Karpas-422 (cell line): ENCODE data around the gene HECTD2. TPM values are rescaled to one million over a fixed set of nuclear protein-coding genes. Genes with fewer than 3 reads are reported as not detected.

Experiments
- DNase-seq: peaks from one replicate; pipeline ENCODE4 v3.0.0-alpha.2; 2015
- H2AFZ ChIP-seq: fragments of 200-600 bp; sonication (generic); 2 replicates; pipeline ENCODE4 v1.6.1; 2014; ENCODE audit warnings: antibody characterized with exemption, low read length, mixed read lengths
- H3K27ac ChIP-seq: fragments of 200-600 bp; sonication (generic); 2 replicates; pipeline ENCODE4 v1.5.1; 2014; ENCODE audit warnings: mild to moderate bottlenecking, low read length, moderate library complexity
- H3K27me3 ChIP-seq: fragments of 200-600 bp; sonication (generic); 2 replicates; pipeline ENCODE4 v1.6.1; 2014; ENCODE audit warnings: low read length, mixed read lengths
- H3K36me3 ChIP-seq: fragments of 200-600 bp; sonication (generic); 2 replicates; pipeline ENCODE4 v1.6.1; 2014; ENCODE audit warnings: low read length, mixed read lengths; ENCODE audit not compliant: insufficient read depth
- H3K4me1 ChIP-seq: fragments of 200-600 bp; sonication (generic); 2 replicates; pipeline ENCODE4 v1.6.1; 2014; ENCODE audit warnings: mild to moderate bottlenecking, low read length, mixed read lengths
- H3K4me2 ChIP-seq: fragments of 200-600 bp; sonication (generic); 2 replicates; pipeline ENCODE4 v1.6.1; 2014; ENCODE audit warnings: low read length, low read depth, mild to moderate bottlenecking; ENCODE audit not compliant: poor library complexity, severe bottlenecking
- H3K4me3 ChIP-seq: fragments of 200-600 bp; sonication (generic); 2 replicates; pipeline ENCODE4 v1.5.1; 2014; ENCODE audit warnings: mild to moderate bottlenecking, antibody characterized with exemption, low read length, mixed read lengths
- H3K79me2 ChIP-seq: fragments of 200-600 bp; sonication (generic); 2 replicates; pipeline ENCODE4 v1.6.1; 2014; ENCODE audit warnings: mild to moderate bottlenecking, low read length, mixed read lengths
- H3K9ac ChIP-seq: fragments of 200-600 bp; sonication (generic); 2 replicates; pipeline ENCODE4 v1.6.0; 2014; ENCODE audit warnings: low read length
- H3K9me2 ChIP-seq: fragments of 200-600 bp; sonication (generic), shearing (Covaris generic); replicated peaks from 2 replicates; pipeline ENCODE4 v1.6.0; 2014; ENCODE audit warnings: mild to moderate bottlenecking, low read length, moderate library complexity; ENCODE audit not compliant: insufficient read depth
- H3K9me3 ChIP-seq: fragments of 300-700, 200-600 bp; sonication (generic); 2 replicates; pipeline ENCODE4 v1.6.1; 2014; ENCODE audit warnings: low read length, mixed read lengths
- H4K20me1 ChIP-seq: fragments of 200-600 bp; sonication (generic); 2 replicates; pipeline ENCODE4 v1.6.1; 2014; ENCODE audit warnings: mild to moderate bottlenecking, antibody characterized with exemption, low read length, low read depth; ENCODE audit not compliant: insufficient read depth
- total RNA-seq: library from RNA; depleted of rRNA; stranded (reverse); fragments of >200 nt; shearing (Covaris generic); gene quantifications from 2 replicates; pipeline ENCODE4 v1.2.3, GENCODE V29; 2014; ENCODE audit warnings: low replicate concordance

Gene HECTD2
- total RNA-seq, 1 experiment from 2014 or later: 0.22 TPM

- no peaks in the 10 kb centered on the region for H3K27me3 ChIP-seq
- H3K27ac ChIP-seq: no peak overlapping the region
- H3K9me3 ChIP-seq: no peaks in the 10 kb centered on the region
- no peaks in the 10 kb centered on the region for H3K79me2 ChIP-seq
- no peak overlapping the region for H3K9ac ChIP-seq
- H3K36me3 ChIP-seq: no peaks in the 10 kb centered on the region
- no peaks in the 10 kb centered on the region for H4K20me1 ChIP-seq
- no peak overlapping the region for H3K4me3 ChIP-seq
- no peak for DNase-seq
- H3K9me2 ChIP-seq: no peaks in the 10 kb centered on the region
- no peak overlapping the region for H2AFZ ChIP-seq
- H3K4me1 ChIP-seq: no peaks in the 10 kb centered on the region
- H3K4me2 ChIP-seq: no peak overlapping the region
These were observed 101.6 kb downstream of the HECTD2 start for GRCh38 chr10:91511549-91512330.

GRCh38 chr10:91512458-91512857 lies 102.3 kb downstream of the HECTD2 start:
- Histone ChIP-seq H3K27ac (no peak overlapping the region), H3K4me2 (no peak overlapping the region), H4K20me1 (no peaks in the 10 kb centered on the region), H3K4me1 (no peaks in the 10 kb centered on the region), H2AFZ (no peak overlapping the region), H3K9me3 (no peaks in the 10 kb centered on the region), H3K27me3 (no peaks in the 10 kb centered on the region), H3K9me2 (no peaks in the 10 kb centered on the region), H3K36me3 (no peaks in the 10 kb centered on the region), H3K9ac (no peak overlapping the region), H3K4me3 (no peak overlapping the region), H3K79me2 (no peaks in the 10 kb centered on the region)
- no peak for DNase-seq

DNA sequence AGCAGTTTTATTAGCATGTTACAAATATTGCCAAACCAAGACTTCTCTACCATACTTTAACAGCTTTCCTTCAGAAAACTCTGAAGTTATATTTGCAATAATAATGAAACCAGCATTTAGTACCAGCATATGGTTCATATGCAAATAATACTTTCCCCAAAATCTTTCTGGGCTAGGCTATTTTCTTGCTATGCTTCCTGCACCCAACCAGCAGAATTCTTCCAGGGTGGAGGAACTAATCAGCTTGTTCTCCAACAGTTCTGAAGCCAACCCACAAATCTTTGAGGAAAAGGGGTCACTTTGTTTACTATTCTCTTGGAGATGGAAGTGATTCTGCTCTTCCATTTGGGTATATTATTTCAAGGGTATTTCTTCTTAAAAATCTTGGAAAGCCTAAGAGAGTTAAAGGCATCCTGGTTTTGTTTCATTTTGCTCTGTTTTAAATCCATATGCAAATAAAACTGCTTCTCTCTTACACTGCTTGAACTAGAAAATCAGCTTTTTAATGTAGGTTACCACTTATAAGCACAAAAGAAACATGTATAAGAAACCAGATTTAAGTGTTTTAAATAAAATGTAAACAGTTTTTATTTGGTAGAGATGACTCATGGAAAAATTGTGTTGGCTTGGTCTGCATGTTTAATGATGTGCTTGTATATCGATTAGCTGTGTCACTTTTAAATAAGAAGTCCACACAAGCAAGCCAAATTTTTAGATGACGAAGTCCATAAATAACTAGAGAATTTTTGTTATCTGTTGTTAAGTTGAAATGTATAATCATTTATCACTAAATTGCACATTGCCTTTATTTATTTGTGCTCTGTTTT lies 103.7 kb downstream of the HECTD2 start:
- Histone ChIP-seq H3K79me2 (no peaks in the 10 kb centered on the region), H2AFZ (no peak overlapping the region), H3K9me3 (no peaks in the 10 kb centered on the region), H3K4me3 (no peak overlapping the region), H4K20me1 (no peaks in the 10 kb centered on the region), H3K4me1 (no peaks in the 10 kb centered on the region), H3K4me2 (no peak overlapping the region), H3K9ac (no peak overlapping the region), H3K9me2 (no peaks in the 10 kb centered on the region), H3K27ac (no peak overlapping the region), H3K27me3 (no peaks in the 10 kb centered on the region), H3K36me3 (no peaks in the 10 kb centered on the region)
- DNase-seq: no peak

DNA sequence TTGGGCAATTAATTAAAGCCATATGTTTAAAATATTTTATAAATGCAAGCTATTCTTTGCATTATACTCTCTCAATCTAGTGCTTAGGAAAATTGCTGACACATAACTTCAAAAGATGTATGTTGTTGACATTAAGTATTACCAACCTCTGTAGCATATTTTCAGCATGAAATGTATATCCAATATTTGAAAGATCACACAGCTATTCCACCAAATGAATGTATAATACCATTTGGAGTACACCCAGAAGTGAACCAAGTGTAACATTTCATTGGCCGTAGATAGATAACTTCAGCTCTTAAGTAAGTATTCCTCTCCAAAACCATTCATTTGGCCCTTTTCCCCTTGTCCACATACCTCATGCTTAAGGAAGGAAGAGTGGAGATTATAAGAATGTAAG lies 104.6 kb downstream of the HECTD2 start:
- Histone ChIP-seq H3K27ac (no peak overlapping the region), H3K4me2 (no peak overlapping the region), H3K79me2 (no peaks in the 10 kb centered on the region), H3K4me1 (no peaks in the 10 kb centered on the region), H3K9me2 (no peaks in the 10 kb centered on the region), H4K20me1 (no peaks in the 10 kb centered on the region), H3K9me3 (no peaks in the 10 kb centered on the region), H2AFZ (no peak overlapping the region), H3K36me3 (no peaks in the 10 kb centered on the region), H3K9ac (no peak overlapping the region), H3K4me3 (no peak overlapping the region), H3K27me3 (no peaks in the 10 kb centered on the region)
- DNase-seq: no peak

GRCh38 chr10:91517394-91517793 lies 107.2 kb downstream of the HECTD2 start:
- Histone ChIP-seq H3K36me3 (no peaks in the 10 kb centered on the region), H3K4me2 (no peak overlapping the region), H3K27me3 (no peaks in the 10 kb centered on the region), H3K79me2 (no peaks in the 10 kb centered on the region), H3K9me3 (no peaks in the 10 kb centered on the region), H3K9me2 (no peaks in the 10 kb centered on the region), H3K27ac (no peak overlapping the region), H3K4me3 (no peak overlapping the region), H3K9ac (no peak overlapping the region), H4K20me1 (no peaks in the 10 kb centered on the region), H2AFZ (no peak overlapping the region), H3K4me1 (no peaks in the 10 kb centered on the region)
- no peak for DNase-seq

GRCh38 chr10:91519899-91520514 lies 109.9 kb downstream of the HECTD2 start:
- no peaks in the 10 kb centered on the region for H4K20me1 ChIP-seq

GRCh38 chr10:91520661-91521060 lies 110.5 kb downstream of the HECTD2 start:
- Histone ChIP-seq H2AFZ (no peak overlapping the region), H3K27ac (no peak overlapping the region), H3K4me2 (no peak overlapping the region), H3K9me2 (no peaks in the 10 kb centered on the region), H3K27me3 (no peaks in the 10 kb centered on the region), H3K4me3 (no peak overlapping the region), H3K9me3 (no peaks in the 10 kb centered on the region), H3K79me2 (no peaks in the 10 kb centered on the region), H3K36me3 (no peaks in the 10 kb centered on the region), H3K4me1 (no peaks in the 10 kb centered on the region), H4K20me1 (no peaks in the 10 kb centered on the region), H3K9ac (no peak overlapping the region)
- no peak for DNase-seq

More at GRCh38 chr10:91519899-91520514, 109.9 kb downstream of the HECTD2 start:
- no peaks in the 10 kb centered on the region for H3K79me2 ChIP-seq
- H3K4me1 ChIP-seq: no peaks in the 10 kb centered on the region
- H3K27me3 ChIP-seq: no peaks in the 10 kb centered on the region
- no peaks in the 10 kb centered on the region for H3K9me2 ChIP-seq
- H3K4me2 ChIP-seq: no peak overlapping the region
- no peak for DNase-seq
- H3K27ac ChIP-seq: no peak overlapping the region
- no peaks in the 10 kb centered on the region for H3K36me3 ChIP-seq
- H3K9me3 ChIP-seq: no peaks in the 10 kb centered on the region
- no peak overlapping the region for H3K9ac ChIP-seq
- H2AFZ ChIP-seq: no peak overlapping the region
- no peak overlapping the region for H3K4me3 ChIP-seq

GRCh38 chr10:91521439-91521838 lies 111.3 kb downstream of the HECTD2 start:
- Histone ChIP-seq H3K9me2 (no peaks in the 10 kb centered on the region), H3K4me3 (no peak overlapping the region), H3K27ac (no peak overlapping the region), H3K9me3 (no peaks in the 10 kb centered on the region), H3K4me1 (no peaks in the 10 kb centered on the region), H3K79me2 (no peaks in the 10 kb centered on the region), H4K20me1 (no peaks in the 10 kb centered on the region), H3K36me3 (no peaks in the 10 kb centered on the region), H3K27me3 (no peaks in the 10 kb centered on the region), H2AFZ (no peak overlapping the region), H3K9ac (no peak overlapping the region), H3K4me2 (no peak overlapping the region)
- no peak for DNase-seq
